ENCODE measurements around the gene POU5F2. TPM values are rescaled to one million over a fixed set of nuclear protein-coding genes. Genes with fewer than 3 reads are reported as not detected.

POU5F2 gene
- total RNA-seq, 3 donors from 2014 or later: 1.2 to 2.3 (median 1.6) TPM

DNA sequence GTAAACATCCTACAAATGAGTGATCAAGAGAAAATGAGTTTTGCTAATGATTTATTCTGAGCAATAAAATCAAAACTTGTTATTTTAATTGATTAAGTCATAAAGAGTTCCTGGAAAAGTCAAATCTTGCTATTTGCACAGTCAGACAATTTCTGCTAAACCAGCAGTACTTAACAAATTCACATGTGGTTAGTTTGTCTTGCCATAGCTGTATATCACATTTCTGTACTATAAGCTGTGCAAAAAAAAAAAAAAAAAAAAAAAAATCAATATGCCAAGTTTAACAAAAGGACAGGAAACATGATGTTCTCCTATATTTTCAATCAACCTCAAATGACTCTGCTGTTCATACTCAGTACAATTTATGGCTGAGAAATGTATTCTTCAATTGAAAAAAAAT, 24.9 kb downstream of the POU5F2 start:
- ATAC-seq (no peak), DNase-seq (no peak)
- no peak for TF ChIP-seq CTCF (IDR thresholded peaks at IDR 0.05)
- no peaks in the 10 kb centered on the region for H3K36me3 ChIP-seq (ENCODE audit: low read depth)
- H3K4me1 ChIP-seq (ENCODE audit: low read depth): no peaks in the 10 kb centered on the region
- intact Hi-C loops (cut with DNase I, micrococcal nuclease): no loop called here
- no peak overlapping the region for H3K4me3 ChIP-seq
- no peaks in the 10 kb centered on the region for H3K9me3 ChIP-seq

- DNase-seq: no peak
- no peak for TF ChIP-seq CTCF (IDR thresholded peaks at IDR 0.05)
These were observed 25.6 kb downstream of the POU5F2 start for GRCh38 chr5:93715761-93716160.

GRCh38 chr5:93715327-93715726, 26.1 kb downstream of the POU5F2 start:
- H3K4me1 ChIP-seq (ENCODE audit: low read depth): no peaks in the 10 kb centered on the region
- no peaks in the 10 kb centered on the region for H3K36me3 ChIP-seq (ENCODE audit: low read depth)
- no peak for ATAC-seq
- no peaks in the 10 kb centered on the region for H3K9me3 ChIP-seq
- H3K4me3 ChIP-seq: no peak overlapping the region
- intact Hi-C loops (cut with DNase I, micrococcal nuclease): no loop called here
- TF ChIP-seq CTCF (IDR thresholded peaks at IDR 0.05): no peak
- no peak for DNase-seq

More at GRCh38 chr5:93715761-93716160, 25.6 kb downstream of the POU5F2 start:
- H3K4me1 ChIP-seq (ENCODE audit: low read depth): no peaks in the 10 kb centered on the region
- H3K4me3 ChIP-seq: no peak overlapping the region
- H3K36me3 ChIP-seq (ENCODE audit: low read depth): no peaks in the 10 kb centered on the region
- intact Hi-C loops (cut with DNase I, micrococcal nuclease): no loop called here
- no peaks in the 10 kb centered on the region for H3K9me3 ChIP-seq
- no peak for ATAC-seq

- DNase-seq: no peak
- Histone ChIP-seq H3K4me3 (no peak overlapping the region), H3K4me1 (ENCODE audit: low read depth) (no peaks in the 10 kb centered on the region), H3K36me3 (ENCODE audit: low read depth) (no peaks in the 10 kb centered on the region), H3K9me3 (no peaks in the 10 kb centered on the region)
- intact Hi-C loops (cut with DNase I, micrococcal nuclease): no loop called here
- TF ChIP-seq CTCF (IDR thresholded peaks at IDR 0.05): no peak
- no peak for ATAC-seq
These were observed 33.0 kb downstream of the POU5F2 start for GRCh38 chr5:93708442-93708841.

- H3K4me3 ChIP-seq: no peak overlapping the region
- no peaks in the 10 kb centered on the region for H3K9me3 ChIP-seq
- no peak for TF ChIP-seq CTCF (IDR thresholded peaks at IDR 0.05)
- H3K4me1 ChIP-seq (ENCODE audit: low read depth): no peaks in the 10 kb centered on the region
- intact Hi-C loops (cut with DNase I, micrococcal nuclease): no loop called here
- no peak for DNase-seq
- no peak for ATAC-seq
- no peaks in the 10 kb centered on the region for H3K36me3 ChIP-seq (ENCODE audit: low read depth)
These were observed 35.5 kb downstream of the POU5F2 start for GRCh38 chr5:93705896-93706295.

DNA sequence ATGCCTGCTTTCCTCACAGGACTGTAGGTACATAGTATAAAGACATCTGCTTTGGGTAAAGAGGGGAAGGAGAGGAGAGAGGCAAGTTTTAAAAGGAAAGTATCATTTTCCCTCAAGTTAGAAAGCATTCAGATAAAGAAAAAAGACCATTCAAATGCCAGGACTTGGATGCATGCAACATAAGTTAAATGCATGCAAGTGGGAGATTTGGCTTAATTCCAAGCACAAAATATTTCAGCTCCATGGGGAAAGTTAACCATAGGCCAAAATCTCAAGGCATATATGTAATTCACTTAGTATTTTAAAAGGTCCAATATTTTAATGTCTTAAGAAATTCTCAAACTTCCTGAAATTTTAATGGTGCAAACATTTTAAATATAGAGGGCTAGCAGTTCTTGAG, 36.4 kb downstream of the POU5F2 start:
- intact Hi-C loops (cut with DNase I, micrococcal nuclease): no loop called here
- TF ChIP-seq CTCF (IDR thresholded peaks at IDR 0.05): no peak
- ATAC-seq (no peak), DNase-seq (no peak)
- Histone ChIP-seq H3K4me3 (no peak overlapping the region), H3K4me1 (ENCODE audit: low read depth) (no peaks in the 10 kb centered on the region), H3K9me3 (no peaks in the 10 kb centered on the region), H3K36me3 (ENCODE audit: low read depth) (no peaks in the 10 kb centered on the region)

Measured in mucosa of descending colon (tissue), 3 donors.